Stimulated activated CD4-positive, alpha-beta T cell treated with anti-CD3 and anti-CD28 coated beads, Interleukin-4, amount 100 ng/mL, for 4 hours (primary cell): ENCODE results near the gene COMTD1.
A peak's percentile ranks its signal among the peaks of the same experiment; 100 is the strongest.

Experiments used
- DNase-seq, 2 experiments: peaks; one replicate each; pipeline ENCODE4 v3.0.0-alpha.2; 2020

The COMTD1 gene

DNA sequence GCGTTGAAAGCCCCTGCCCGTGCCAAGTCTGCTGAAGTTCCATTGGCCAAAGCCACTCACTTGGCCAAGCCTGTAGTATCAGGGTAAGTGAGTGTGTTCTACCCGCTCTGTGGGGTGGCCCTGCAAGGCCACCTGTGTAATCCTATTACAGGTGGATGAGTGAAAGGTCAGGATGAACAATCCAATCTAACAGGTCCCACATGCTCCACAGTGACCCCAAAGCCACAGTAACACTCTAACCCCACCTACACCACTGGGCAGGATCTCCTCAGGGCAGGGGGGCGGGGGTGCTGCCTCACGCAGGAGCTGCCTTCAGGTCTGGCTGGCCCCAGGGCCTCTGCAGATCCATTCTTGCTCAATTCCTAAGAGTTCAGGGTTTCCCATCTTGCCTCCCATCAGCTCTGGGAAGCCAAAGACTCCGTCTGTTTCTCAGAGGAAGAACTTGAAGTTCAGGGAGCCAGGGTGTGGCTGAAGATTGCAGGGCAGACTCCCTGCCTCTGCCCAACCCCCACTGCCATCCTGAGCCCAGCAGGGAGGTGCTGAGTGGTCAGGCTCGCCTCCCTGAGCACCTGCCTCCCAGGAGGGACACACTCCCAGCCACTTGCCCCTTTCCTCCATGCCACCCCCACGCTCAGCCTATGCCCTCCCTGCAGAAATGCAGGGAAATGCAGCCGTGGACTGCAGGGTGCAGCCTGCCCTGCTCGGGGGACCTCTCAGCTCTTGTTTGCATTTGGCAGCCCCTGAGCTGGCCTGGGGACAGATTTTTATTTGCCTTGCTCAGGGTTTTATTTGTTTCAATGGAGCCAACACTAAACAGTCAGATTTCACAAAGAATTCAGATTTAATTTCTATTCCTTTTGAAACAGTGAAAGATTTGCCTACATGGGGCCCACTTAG lies 9.8 kb upstream of the COMTD1 start:
- no peak for DNase-seq

DNA sequence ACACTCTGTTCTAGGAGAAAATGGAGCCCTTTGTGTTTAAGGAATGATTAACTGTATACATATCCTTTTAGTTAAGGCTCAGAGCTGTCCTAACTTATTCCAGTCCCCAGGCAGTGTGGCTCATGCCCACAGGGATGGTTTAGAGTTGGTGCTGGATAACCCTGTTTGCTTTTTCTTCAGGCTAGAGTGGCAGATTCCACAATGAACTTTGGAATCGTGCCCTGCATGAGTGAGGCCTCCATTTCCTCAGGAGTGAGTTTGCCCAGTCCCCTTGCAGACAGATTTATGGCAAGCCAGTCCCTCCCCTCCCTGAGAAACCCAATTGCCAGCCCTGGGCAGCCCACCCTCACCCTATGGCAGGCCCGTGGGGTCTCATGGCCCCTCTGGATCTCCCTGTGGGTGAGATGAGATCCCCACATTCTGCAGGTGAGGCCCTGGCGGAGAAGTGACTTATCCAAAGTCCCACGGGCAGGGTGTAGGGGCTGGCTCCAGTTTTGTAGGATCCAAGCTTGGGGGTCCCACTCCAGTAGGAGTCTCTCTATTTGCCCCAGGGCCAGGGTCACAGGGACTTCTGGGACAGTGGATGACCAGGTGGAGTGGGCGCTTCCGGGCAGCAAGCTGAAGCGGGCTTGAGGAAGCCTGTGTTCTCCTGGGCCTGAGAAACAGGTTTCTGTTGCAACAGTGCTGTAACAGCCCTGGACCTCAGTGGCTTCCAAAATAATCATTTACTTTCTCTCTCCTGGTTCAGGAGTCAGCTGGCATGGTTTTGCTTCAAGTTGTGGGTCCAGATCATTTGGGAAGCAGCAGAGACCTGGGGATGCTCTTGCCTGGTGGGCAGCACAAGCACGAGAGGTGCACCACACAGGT lies 9.0 kb upstream of the COMTD1 start:
- no peak for DNase-seq

DNA sequence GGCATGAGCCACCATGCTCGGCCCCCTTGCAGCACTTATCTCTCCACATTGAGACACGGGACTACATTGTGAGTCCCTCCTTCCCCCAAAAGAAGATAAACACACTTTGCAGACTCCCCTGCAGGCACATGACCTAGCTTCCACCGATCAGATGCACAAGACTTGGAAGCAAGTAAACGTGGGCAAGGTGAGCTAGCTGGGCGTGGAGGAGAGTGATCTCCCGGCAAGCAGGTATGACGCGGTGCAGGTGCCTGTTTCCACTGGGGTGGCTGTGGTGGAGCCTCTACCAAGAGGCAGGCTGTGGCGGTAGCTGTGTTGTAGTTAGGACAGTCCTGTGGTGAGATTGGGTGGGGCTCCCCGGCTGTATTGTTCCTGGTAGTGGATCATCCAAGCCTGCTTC lies 7.7 kb upstream of the COMTD1 start:
- no peak for DNase-seq

DNA sequence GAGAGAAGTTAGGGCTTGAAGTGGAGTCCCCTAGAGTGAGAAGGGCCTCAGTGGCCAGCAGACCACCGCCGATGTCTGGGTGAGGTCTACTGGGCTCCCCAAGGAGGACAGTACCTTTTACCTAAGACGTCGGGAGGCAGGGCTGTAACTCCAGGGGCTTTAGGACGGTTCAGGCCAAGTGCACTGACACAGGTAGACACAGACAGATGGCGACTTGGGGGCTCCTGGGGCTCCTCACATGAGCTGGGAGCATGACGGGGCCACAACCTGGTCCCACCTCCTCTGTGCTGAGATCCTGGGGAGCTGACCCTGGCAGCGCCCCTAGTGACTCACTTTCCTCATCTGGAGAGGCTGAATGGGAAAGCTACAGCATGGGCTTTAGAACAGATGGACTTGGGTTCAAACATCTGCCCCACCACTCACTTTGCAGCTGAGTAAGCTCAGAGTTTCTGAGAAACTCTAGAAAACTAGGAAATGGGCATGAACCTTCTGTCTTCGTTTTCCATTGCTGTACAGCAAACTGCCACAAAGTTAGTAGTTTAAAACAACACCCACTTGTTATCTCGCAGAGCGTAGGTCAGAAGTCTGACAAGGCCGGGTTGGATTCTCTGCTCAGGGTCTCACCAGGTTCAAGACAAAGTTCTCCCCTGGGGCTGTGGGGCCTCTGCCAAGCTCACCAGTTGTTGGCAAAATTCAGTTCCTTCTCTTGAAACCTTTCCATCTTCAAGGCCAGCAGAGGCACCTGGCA lies 4.7 kb upstream of the COMTD1 start:
- no peak for DNase-seq

DNA sequence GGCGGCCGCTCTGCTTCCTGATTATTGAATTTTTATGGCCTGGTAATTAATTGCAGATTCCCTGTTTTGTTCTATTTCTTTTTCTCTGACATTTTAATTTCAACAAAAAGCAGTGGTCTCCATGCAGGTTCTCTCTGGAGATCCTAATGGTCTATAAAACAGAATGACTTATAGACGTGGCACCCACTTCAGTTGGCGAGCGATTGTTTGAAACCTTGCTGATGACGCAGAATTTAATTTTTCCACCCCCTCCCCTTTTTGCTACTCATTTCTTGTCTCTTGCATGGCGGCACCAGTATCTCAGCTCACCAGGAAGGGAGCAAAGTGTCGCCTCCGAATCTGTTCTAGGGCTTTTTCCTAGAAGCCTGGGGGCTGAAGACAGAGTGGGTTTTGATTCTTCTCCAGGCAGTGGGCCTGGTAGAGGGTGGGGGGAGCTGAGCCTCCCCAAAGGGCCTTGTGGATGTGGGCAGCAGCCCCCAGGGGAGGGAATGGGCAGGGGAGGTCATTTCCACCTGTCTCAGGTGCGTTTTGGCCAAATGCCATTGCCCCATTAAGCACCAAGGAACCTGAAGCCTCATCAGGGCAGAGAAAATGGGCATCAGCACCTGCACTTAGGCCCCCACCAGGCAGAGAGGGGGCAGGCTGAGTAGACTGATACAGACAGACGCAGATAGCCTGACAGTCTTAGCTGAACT lies 3.5 kb upstream of the COMTD1 start:
- DNase-seq, result no peak

DNA sequence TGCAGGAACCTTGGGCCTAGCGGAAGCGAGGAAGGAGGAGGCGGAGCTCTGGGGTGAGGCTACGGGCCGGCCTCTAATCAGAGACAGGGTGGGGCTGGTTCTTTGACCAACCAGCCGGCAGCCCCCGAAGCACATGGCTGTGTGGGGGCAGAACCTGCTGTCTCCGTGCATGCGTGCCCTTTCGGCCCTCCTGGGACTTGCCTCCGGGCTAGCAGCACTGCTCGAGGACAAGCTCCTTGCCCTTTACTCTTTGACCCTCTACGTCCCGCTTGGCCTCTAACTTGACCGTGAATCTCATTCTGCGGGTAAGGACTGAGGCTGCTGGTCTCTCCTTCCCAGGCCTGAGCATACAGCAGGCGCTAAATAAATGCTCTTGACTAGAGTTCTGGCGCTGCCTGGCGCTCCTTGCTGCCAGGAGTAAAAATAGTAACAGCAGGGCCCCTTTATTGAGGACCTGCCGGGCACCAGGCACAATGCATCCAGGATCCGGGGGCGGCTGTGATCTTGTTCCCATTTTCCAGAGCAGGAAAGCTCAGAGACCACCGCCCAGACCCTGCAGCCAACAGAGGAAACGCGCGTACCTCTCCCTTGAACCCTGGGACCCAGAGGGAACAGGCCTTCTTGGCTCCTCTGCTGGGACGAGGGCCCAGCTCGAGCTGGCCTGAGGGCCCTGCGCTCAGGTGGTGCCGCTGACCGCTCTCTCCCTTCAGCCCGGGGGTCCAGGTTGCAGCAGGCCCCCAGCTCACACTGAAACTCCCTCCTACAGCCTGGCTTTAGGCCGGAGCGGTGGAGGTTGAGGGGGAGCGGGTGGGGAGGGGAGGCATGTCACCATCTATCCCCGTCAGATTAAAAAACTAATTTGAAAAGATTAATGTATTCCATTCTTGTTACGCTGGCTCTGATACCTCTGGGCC lies 2.7 kb upstream of the COMTD1 start:
- no peak for DNase-seq

DNA sequence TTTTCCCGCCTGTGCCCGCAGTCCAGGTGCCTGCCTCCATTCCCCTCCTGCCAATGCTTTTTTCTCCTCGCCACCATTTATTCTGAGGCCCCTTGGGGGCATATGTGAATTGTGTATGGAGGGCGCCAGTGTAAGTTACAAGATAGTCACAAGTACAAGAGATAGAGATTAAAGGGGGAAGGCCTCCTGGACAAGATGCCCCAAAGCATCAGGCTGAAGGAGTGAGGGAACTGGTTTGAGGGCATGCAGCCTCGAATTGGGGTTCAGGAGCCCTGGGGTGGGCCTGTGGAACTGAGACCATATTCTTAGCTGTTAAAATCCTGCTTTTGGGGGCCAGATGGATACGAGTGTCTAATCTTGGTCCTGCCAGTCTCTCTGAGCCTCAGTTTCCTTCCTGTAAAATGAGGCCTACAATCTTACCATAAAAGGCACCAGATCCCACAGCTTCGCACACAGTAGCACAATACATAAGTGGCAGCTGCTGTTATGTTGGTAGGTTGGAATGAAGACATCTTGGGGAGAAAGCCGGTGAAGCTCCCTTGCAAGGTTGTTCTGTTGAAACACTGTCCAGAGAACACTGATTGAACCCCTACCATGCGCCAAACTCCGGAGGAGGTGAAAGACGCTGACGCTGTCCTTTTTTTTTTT lies 545 bp upstream of the COMTD1 start:
- DNase-seq, result no peak

DNA sequence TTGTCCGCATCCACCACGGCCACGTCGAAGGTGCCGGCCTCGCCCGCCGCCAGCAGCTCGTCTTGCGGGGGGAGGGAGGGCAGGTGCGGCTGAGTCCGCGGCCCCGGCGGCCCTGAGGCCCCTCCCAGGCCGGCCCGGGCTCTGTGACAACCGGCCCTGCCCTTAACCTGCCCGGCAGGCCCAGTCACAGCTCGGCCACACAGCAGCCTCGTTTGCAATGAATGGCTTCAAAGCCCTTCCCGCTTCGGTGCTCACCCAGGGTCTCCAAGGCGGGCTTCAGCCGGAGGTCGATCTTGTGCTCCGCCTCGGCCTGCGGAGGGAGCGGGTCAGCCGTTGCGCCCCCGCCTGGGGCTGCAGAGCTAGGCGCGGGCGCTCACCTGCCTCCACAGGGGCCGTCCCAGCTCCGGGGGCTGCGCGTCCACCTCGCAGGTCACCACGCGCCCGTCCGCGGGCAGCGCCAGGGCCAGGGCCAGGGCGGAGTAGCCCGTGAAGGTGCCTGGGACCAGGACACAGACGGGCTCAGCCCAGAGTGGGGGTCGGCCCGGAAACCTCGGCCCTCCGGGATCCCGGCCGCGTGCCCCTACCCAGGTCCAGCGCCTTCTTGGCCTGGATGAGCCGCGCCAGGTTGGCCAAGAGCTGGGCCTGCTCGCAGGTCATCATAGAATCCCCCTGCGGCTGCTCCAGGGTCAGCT lies 928 bp downstream of the COMTD1 start:
- peak; percentile 5 to 25 for DNase-seq

DNA sequence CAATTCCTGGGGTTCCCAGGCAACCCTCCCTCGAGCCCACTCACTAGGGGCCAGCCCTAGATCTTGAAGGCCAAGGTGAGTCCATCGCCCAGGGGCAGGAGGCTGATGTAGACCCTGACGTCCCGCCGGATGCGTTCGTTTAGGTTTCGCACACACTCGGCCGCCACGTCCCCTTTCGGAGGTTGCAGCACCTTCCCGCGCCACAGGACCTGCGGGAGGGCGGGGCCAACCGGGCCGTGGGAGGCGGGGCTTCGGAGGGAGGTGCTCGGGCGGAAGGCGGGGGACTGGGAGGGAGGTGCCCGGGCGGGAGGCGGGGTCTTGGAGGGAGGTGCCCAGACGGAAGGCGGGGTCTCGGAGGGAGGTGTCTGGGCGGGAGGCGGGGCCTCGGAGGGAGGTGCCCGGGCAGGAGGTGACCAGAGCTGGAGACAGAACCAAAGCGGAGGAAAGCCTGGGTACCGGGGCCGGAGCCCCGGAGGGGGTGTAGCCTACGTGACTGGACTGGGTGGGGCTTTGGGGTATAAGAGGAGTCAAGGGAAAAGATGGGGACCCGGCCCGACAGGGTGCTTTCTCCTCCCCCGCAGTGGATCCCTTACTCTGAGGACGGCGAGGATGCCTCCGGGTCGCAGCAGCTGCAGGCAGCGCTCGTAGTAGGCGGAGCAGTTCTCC lies 1.6 kb downstream of the COMTD1 start:
- DNase-seq, result peak; percentile 96 to 99

DNA sequence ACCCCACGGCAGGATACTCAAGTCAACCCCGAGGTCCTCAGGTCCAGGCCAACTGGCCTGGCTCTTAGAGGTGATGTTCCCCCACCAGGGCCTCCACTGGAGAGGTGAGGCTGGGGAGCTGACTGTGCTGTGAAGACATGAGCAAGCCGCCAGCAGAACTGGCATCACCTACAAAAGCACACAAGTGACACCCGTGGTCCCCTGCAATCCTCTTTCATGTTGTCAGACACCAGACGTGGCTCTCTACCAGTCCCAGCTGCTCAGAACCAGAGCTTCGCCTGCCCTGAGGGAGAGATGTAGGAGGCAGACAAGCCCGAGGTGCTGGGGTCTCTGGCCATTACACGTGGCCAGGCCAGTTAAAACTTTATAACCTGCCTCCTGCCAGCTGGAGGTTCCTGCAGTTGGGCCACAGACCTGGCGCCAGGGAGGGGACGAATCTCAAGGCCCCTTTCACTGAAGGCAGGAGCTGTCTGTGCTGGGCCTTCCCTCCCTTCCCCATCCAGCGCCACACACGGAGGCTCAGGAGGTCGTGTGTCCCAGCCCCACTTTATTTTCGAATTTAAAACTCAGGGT lies 2.2 kb downstream of the COMTD1 start:
- DNase-seq, result peak in 1 of 2 experiments; percentile 13

DNA sequence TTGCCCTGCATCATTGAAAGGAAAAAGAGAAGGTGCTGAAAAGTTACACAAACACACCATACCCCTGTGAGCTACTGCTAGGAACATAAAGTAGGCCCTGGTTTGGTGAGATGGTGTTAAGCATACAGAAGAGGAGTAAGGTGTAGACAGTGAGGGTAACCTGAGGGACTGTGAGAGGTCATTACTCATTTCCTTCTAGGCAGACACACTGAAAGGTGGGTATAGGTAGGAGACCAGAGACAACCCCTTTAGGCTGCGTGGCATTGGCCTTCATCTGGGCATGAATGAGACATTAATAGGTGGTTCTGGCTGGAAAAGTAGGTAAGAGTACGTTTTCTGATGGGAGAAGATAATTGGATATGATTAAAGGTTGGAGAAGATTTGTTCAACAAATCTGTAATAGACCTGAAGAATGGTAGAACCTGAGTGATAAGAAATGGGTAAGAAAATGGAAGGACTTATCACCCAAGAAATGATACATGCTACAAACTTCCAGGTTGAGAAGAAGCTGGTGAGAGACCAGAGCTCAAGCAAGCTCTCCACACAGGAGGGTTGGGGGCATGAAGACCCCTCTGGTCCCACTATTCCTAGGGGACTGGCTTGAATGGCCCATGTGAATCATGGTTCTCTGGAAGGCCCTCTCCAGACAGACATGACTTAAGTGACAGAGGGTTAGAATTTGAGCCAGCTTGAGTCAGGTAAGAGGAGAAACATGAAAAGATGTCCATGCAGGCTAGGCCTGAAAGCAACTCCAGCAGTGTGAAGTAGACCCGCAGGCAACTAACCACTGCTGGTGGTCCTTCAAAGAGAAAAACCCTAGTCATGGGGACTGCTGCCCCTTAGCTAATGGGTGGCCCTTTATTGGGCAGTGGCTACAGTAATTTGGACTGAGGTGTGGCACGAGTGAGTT lies 3.8 kb downstream of the COMTD1 start:
- DNase-seq, result no peak

DNA sequence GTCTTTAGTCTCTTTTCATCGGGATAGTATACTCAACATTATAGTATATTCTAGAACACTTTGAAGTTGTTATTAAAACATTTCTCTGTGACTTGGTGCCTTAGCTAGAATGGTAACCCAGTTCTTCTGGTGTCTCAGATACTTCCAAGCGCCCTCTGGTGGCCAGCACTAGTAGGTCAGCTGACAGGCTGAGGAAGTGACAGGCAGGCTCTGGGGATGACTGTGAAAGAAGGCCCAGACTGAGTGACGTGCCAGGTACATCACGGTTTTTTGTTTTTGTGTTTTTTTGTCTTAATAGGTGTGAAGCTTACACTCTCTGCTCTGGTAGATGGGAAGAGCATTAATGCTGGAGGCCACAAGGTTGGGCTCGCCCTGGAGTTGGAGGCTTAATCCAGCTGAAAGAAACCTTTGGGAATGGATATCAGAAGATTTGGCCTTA lies 5.1 kb downstream of the COMTD1 start:
- peak; percentile 89 to 91 for DNase-seq

DNA sequence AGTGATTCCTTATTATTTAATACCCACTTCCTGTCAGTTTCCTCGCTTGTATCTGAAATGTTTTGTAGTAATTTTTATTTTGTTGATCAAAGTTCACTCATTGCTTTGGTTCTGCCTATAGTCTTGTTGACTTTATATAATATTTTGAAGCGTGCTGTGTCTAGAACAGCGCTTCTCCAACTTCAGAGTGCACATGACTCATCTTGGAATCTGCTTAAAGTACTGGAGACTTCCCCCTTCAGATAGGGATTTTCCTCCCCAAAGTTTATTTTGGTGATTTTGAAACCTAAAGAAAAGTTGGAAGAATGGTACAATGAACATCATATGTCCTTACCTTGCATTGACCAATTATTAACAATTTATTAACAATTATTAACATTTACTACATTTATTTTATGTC lies 5.8 kb downstream of the COMTD1 start:
- DNase-seq, result no peak

DNA sequence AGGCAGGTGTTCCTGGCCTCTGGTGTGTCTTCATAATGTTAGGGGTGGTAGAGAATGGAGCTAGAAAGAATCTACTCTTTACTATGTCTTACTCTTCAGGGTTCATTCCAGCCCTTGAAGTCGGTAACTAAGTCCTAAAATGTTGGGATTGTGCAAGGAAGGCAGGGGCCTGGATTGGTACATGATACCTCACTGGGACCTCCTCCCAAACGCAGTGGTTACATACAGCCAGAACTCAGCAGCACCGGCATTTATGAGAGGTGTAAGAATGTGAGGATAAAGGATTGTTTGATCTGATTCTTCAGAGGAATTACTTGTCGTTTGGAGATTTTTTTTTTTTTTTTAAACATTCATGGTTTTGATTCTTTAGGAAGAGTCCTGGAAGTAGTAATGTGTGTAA lies 6.9 kb downstream of the COMTD1 start:
- no peak for DNase-seq

DNA sequence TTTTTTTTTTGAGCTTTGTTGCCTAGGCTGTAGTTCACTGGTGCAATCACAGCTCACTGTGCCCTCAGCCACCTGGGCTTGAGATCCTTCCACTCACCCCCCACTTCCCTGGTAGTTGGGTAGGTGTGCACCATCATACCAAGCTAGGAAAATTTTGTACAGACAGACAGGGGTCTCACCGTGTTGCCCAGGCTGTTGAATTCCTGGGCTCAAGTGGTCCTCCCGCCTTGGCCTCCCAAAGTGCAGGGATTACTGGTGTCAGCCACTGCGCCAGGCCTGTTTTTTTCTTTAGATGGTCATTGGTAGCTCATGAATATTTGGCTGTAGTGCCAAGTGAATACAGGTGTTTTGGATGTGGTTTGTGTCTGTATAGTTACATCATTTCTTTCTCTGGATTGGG lies 7.5 kb downstream of the COMTD1 start:
- no peak for DNase-seq

DNA sequence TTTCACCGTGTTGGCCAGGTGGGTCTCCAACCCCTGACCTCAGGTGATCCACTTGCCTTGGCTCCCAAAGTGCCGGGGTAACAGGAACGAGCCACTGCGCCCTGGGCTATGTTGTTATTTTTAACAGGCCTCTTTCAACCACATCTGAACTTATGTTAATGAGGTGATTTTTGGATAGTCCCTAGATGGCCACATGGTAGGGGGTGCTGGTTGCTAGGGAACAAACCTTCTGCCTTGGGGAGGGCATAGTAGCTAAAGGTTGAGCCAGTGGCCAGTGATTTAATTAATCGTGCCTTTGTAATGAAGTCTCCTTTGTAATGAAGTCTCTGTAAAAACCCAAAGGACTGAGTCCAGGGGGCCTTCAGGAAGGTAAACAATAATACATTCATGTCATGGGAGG lies 9.1 kb downstream of the COMTD1 start:
- DNase-seq, result no peak

DNA sequence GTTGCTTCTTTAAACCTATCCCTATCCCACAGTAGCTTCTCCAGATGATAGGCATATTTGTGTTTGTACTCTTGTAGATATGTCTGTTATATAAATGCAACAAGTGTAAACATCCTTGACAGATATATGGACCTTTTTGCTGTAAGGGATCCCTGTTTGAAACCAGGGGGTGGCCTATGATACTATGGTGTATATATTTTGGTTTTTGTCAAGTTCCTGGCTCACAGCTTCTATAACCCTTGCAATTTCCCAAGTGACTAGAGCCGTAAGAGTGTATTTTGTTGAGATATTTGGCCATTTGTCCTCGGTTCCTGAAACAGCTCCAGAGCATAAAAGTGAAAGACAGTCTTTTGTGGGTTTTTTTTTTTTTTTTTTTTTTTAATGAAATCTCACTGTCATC lies 9.7 kb downstream of the COMTD1 start:
- no peak for DNase-seq

DNA sequence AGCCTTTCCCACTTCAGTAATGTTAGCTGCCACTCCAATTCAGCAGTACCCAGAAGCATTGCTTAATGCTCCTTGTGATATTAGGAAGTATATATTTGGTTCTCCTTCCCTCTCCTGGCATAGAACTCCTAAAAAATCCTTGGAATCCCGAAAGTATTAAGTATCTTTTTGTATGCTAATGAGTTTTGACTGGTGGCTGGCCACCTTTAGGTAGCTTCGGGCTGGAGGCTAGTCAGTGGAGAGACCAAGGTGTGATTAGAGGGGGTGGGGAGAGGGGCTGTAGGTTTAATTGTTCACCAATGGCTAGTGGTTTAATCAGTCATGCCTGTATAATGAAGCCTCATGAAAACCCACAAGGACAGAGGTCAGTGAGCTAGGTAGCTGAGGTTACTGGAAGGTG lies 12.2 kb downstream of the COMTD1 start:
- DNase-seq, result no peak
